GM12801 (cell line): Measurements from ENCODE around the gene ANKRD62.

ENCODE experiments used
- TF ChIP-seq, protein P1 (sequence below): IDR thresholded peaks from one replicate; pipeline ENCODE4 v1.5.1; 2011; ENCODE audit warnings: control low read depth; ENCODE audit not compliant: insufficient read length; ENCODE audit errors: extremely low read depth

The ANKRD62 gene

DNA sequence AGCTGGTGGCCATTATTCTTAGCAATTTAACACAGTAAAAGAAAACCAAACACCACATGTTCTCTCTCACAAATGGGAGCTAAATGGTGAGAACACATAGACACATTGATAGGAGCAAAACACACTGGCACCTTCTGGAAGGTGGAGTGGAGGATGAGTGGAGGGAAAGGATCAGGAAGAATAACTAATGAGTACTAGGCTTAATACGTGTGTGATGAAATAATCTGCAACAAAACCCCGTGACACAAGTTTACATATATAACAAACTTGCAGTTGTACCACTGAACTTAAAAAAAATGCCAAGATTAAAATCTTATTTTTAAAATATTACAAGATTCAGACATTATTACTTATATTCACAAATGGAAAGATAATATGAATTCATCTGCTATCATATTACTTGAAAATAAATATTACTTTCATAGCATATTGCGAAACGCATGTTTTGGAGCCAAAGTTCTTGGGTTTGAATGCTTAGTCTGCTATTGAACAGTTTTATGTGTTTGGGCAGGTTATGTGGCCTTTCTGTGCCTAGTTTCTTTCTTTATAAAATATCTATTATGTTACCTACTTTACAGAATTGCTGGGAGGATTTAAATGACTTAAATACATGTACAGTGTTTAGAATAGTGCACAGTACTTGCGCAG, 20.5 kb downstream of the ANKRD62 start:
- TF ChIP-seq, protein P1, sequence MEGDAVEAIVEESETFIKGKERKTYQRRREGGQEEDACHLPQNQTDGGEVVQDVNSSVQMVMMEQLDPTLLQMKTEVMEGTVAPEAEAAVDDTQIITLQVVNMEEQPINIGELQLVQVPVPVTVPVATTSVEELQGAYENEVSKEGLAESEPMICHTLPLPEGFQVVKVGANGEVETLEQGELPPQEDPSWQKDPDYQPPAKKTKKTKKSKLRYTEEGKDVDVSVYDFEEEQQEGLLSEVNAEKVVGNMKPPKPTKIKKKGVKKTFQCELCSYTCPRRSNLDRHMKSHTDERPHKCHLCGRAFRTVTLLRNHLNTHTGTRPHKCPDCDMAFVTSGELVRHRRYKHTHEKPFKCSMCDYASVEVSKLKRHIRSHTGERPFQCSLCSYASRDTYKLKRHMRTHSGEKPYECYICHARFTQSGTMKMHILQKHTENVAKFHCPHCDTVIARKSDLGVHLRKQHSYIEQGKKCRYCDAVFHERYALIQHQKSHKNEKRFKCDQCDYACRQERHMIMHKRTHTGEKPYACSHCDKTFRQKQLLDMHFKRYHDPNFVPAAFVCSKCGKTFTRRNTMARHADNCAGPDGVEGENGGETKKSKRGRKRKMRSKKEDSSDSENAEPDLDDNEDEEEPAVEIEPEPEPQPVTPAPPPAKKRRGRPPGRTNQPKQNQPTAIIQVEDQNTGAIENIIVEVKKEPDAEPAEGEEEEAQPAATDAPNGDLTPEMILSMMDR = no peak

GRCh38 chr18:12119358-12119757, 25.7 kb downstream of the ANKRD62 start:
- TF ChIP-seq, protein P1 = no peak

DNA sequence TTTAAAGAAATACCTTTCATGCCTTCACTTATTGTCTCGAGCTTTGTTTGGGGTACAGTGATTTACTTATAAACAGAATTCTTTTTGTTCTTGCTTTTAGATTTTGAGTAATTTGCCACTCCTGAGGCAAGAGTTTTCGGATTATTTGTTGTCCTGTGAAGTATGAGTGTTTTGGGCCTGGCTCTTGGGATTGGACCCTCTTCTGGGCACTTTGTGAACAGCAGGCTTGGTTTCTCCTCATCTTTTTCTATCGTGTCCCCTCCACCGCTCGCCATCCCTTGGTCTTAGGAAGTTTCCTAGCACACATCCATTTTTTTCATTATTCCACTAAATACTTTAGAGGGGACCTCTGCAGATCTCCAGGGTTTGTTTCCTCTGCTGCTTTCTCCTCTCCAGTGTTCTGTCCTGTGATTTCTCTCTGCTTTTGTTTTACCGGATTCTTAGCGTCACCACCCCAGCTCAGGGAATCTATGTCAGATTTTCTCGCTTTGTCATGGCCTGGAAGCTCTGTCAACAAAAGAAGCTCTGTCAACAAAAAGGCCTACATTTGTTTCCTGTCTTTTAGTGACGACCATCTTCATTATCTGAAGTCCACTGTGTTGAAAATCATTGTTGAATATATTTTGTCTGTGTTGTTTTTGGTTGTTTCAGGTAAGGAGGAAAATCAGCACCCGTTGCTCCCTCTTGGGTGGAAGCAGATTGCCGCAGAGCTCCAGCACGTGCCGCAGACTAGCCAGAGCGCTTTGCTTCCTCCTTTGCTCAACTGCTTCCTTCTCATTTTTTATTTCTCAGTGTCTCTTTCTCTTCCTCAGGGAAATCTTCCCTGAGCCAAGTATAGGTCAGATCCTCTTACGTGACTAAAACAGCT, 27.8 kb downstream of the ANKRD62 start:
- TF ChIP-seq, protein P1 = no peak

GRCh38 chr18:12154361-12154760, 60.7 kb downstream of the ANKRD62 start:
- TF ChIP-seq, protein P1 = no peak

- TF ChIP-seq, protein P1 = no peak
Measured at GRCh38 chr18:12155996-12156395, 62.4 kb downstream of the ANKRD62 start.

DNA sequence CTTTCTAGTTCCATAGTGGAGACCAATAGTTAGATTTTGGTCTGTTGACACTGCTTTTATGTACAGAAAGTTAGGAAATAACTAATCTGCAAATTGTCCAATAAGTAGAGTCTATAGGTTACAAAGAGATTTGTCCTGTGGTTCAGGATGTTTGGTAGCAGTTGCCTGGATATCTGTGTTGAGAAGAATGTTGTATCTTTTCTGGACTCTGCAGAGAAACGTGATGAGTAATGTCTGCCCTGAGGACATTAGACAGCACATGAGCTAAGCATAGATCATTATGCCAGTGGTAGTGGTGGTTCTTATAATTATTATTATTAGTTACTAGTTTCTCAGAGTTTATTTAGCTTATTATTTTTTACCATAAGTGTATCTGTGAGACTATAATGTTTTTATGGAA, 65.8 kb downstream of the ANKRD62 start:
- TF ChIP-seq, protein P1 = no peak

DNA sequence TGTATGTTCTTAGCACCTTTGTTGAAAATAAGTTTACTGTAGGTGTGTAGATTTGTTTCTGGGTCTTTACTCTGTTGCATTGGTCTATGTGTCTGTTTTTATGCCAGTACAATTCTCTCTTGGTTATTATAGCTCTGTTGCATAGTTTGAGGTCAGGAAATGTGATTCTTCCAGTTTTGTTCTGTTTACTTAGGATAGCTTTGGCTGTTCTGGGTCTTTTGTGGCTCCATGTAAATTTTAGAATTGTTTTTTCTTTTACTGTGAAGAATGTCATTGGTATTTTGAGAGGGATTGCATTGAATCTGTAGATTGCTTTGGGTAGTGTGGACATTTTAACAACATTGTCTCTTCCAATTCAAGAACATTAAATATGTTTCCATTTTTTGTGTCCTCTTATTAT, 69.1 kb downstream of the ANKRD62 start:
- TF ChIP-seq, protein P1 = no peak
